ENCODE measurements around the gene DLST.

Gene DLST

GRCh38 chr14:74913986-74914573 is 32.4 kb downstream of the DLST start:
- Histone ChIP-seq H3K27ac (peak overlapping the region; percentile 28 to 49), H3K9me3 (no peaks in the 10 kb centered on the region), H3K4me3 (no peak overlapping the region), H3K27me3 (no peaks in the 10 kb centered on the region), H3K36me3 (peaks cover 0 to 2% (median 1%) of the 10 kb centered on the region in 3 donors), H3K4me1 (peaks cover 0 to 36% (median 20%) of the 10 kb centered on the region in 4 donors)
- intact Hi-C loops (cut with DNase I; ENCODE audit: low total_unique reads): no loop called here
- peak; percentile 86 to 88 for DNase-seq
- peak; percentile 80 to 82 for TF ChIP-seq CTCF (IDR thresholded peaks at IDR 0.05)

- intact Hi-C loops (cut with DNase I; ENCODE audit: low total_unique reads): no loop called here
- no peak overlapping the region for H3K27ac ChIP-seq
- peaks cover 0 to 31% (median 20%) of the 10 kb centered on the region in 4 donors for H3K4me1 ChIP-seq
Measured at GRCh38 chr14:74915426-74915825, 33.7 kb downstream of the DLST start.

GRCh38 chr14:74915826-74916225 is 34.1 kb downstream of the DLST start:
- H3K27ac ChIP-seq: peak overlapping the region in 1 of 2 donors; percentile 58
- H3K9me3 ChIP-seq: no peaks in the 10 kb centered on the region
- H3K36me3 ChIP-seq: peaks cover 0 to 8% (median 7%) of the 10 kb centered on the region in 3 donors
- H3K27me3 ChIP-seq: no peaks in the 10 kb centered on the region
- DNase-seq: no peak
- peaks cover 0 to 27% (median 20%) of the 10 kb centered on the region in 4 donors for H3K4me1 ChIP-seq
- TF ChIP-seq CTCF (IDR thresholded peaks at IDR 0.05): no peak
- intact Hi-C loops (cut with DNase I; ENCODE audit: low total_unique reads): loop anchor here (2.0 kb wide), 1 partner anchor 173 kb away; no protein-coding TSS in a partner anchor
- H3K4me3 ChIP-seq: no peak overlapping the region

More at GRCh38 chr14:74915426-74915825, 33.7 kb downstream of the DLST start:
- Histone ChIP-seq H3K27me3 (no peaks in the 10 kb centered on the region), H3K4me3 (no peak overlapping the region), H3K9me3 (no peaks in the 10 kb centered on the region), H3K36me3 (peaks cover 0 to 8% (median 7%) of the 10 kb centered on the region in 3 donors)
- TF ChIP-seq CTCF (IDR thresholded peaks at IDR 0.05): no peak
- DNase-seq: peak in 1 of 2 donors; percentile 29

GRCh38 chr14:74917178-74917543 is 35.4 kb downstream of the DLST start:
- H3K36me3 ChIP-seq: peaks cover 0 to 8% (median 7%) of the 10 kb centered on the region in 3 donors
- H3K27me3 ChIP-seq: no peaks in the 10 kb centered on the region
- H3K4me3 ChIP-seq: no peak overlapping the region
- no peak for TF ChIP-seq CTCF (IDR thresholded peaks at IDR 0.05)
- peak in 1 of 2 donors; percentile 48 for DNase-seq
- no peaks in the 10 kb centered on the region for H3K9me3 ChIP-seq
- peaks cover 0 to 26% (median 20%) of the 10 kb centered on the region in 4 donors for H3K4me1 ChIP-seq
- H3K27ac ChIP-seq: peak overlapping the region; percentile 57 to 58
- intact Hi-C loops (cut with DNase I; ENCODE audit: low total_unique reads): loop anchor here (2.0 kb wide), 1 partner anchor 172 kb away; no protein-coding TSS in a partner anchor

- Histone ChIP-seq H3K4me1 (peaks cover 0 to 31% (median 21%) of the 10 kb centered on the region in 4 donors), H3K4me3 (no peak overlapping the region), H3K36me3 (peaks cover 0 to 8% (median 7%) of the 10 kb centered on the region in 3 donors), H3K27ac (peak overlapping the region; percentile 57 to 58), H3K27me3 (no peaks in the 10 kb centered on the region), H3K9me3 (no peaks in the 10 kb centered on the region)
- peak; percentile 74 to 86 for DNase-seq
- intact Hi-C loops (cut with DNase I; ENCODE audit: low total_unique reads): loop anchor here (2.0 kb wide), 1 partner anchor 171 kb away; no protein-coding TSS in a partner anchor
- no peak for TF ChIP-seq CTCF (IDR thresholded peaks at IDR 0.05)
Measured at GRCh38 chr14:74917646-74918081, 35.9 kb downstream of the DLST start.
